Naive thymus-derived CD4-positive, alpha-beta T cell (primary cell): ENCODE measurements around the gene UTS2R. TPM values are rescaled to one million over a fixed set of nuclear protein-coding genes. Genes with fewer than 3 reads are reported as not detected.

Source experiments
- ATAC-seq: fragments of 150-1000 bp; cut with Tn5 transposase; 2 replicates; pipeline ENCODE4 v1.10.0; 2021; ENCODE audit warnings: mild to moderate bottlenecking, moderate library complexity
- CTCF ChIA-PET: fragments of 350-600 bp; sonication (Branson Sonifier 250); formaldehyde crosslinking; loops from one replicate; lab custom pipeline; 2021; ENCODE audit warnings: antibody characterized with exemption; lab: Charles Lee
- POLR2A ChIA-PET: fragments of 350-600 bp; sonication (Branson Sonifier 250); formaldehyde crosslinking; loops from one replicate; lab custom pipeline; 2021; ENCODE audit warnings: antibody characterized with exemption, inconsistent platforms; lab: Charles Lee
- DNase-seq, 9 donors: peaks; one replicate each; pipeline versions ENCODE4 v3.0.0 to v3.0.0-alpha.2; 2020 to 2022; ENCODE audit warnings: mixed read lengths in 1 of 9
- H3K27ac ChIP-seq: one replicate; pipeline ENCODE4 v1.7.0; 2013; ENCODE audit warnings: mild to moderate bottlenecking, low read depth, low read length, moderate library complexity
- H3K27me3 ChIP-seq, 2 donors: one replicate each; pipeline ENCODE4 v1.7.0; 2013; ENCODE audit warnings: low read length in 2 of 2, mild to moderate bottlenecking in 2 of 2, moderate library complexity in 2 of 2; ENCODE audit not compliant: control insufficient read depth in 2 of 2, insufficient read depth in 2 of 2
- H3K36me3 ChIP-seq, 3 experiments: 1 replicate in 2 of 3; 2 replicates in 1 of 3; pipeline ENCODE4 v1.7.0; 2013; ENCODE audit warnings: low read length in 3 of 3, mild to moderate bottlenecking in 3 of 3, moderate library complexity in 1 of 3; ENCODE audit not compliant: insufficient read depth in 3 of 3, control insufficient read depth in 2 of 3
- H3K4me1 ChIP-seq, 2 donors: one replicate each; pipeline ENCODE4 v1.7.0; 2013; ENCODE audit warnings: low read length in 2 of 2, mild to moderate bottlenecking in 2 of 2, moderate library complexity in 1 of 2; ENCODE audit not compliant: control insufficient read depth in 2 of 2, insufficient read depth in 2 of 2
- H3K4me3 ChIP-seq: 2 replicates; pipeline ENCODE4 v1.7.0; 2013; ENCODE audit warnings: mild to moderate bottlenecking, low read length
- H3K9me3 ChIP-seq, 3 experiments: 1 replicate in 2 of 3; 2 replicates in 1 of 3; pipeline ENCODE4 v1.7.0; 2013; ENCODE audit warnings: low read length in 3 of 3; ENCODE audit not compliant: control insufficient read depth in 2 of 3
- H3K27ac Mint-ChIP-seq, 9 donors: one replicate each; pipeline ENCODE4 v1.8.0; 2020 to 2022; ENCODE audit warnings: mixed read lengths in 9 of 9, mild to moderate bottlenecking in 8 of 9, moderate library complexity in 5 of 9, inconsistent platforms in 2 of 9
- H3K27me3 Mint-ChIP-seq, 5 donors: one replicate each; pipeline ENCODE4 v1.8.0; 2021 to 2022; ENCODE audit warnings: mixed read lengths in 5 of 5, mild to moderate bottlenecking in 1 of 5
- H3K36me3 Mint-ChIP-seq, 5 donors: one replicate each; pipeline ENCODE4 v1.8.0; 2020 to 2022; ENCODE audit warnings: mixed read lengths in 5 of 5, mild to moderate bottlenecking in 3 of 5, inconsistent platforms in 1 of 5
- H3K4me1 Mint-ChIP-seq, 7 donors: one replicate each; pipeline ENCODE4 v1.8.0; 2020 to 2022; ENCODE audit warnings: mixed read lengths in 7 of 7, mild to moderate bottlenecking in 3 of 7, inconsistent platforms in 1 of 7
- H3K4me3 Mint-ChIP-seq, 10 donors: one replicate each; pipeline ENCODE4 v1.8.0; 2020 to 2022; ENCODE audit warnings: mild to moderate bottlenecking in 10 of 10, mixed read lengths in 10 of 10, moderate library complexity in 6 of 10, inconsistent platforms in 2 of 10
- H3K9me3 Mint-ChIP-seq, 11 donors: one replicate each; pipeline ENCODE4 v1.8.0; 2020 to 2022; ENCODE audit warnings: mixed read lengths in 11 of 11, mild to moderate bottlenecking in 4 of 11, inconsistent platforms in 1 of 11, moderate library complexity in 1 of 11
- intact Hi-C, 2 donors: fragments of 100-400 bp; cut with micrococcal nuclease; formaldehyde crosslinking; loops; one replicate each; pipeline ENCODE4 v1.15.1; 2023
- polyA plus RNA-seq, 2 donors: library from polyadenylated mRNA; unstranded; fragments of 300-500 nt; fragmentation: Illumina TruSeq; gene quantifications; one replicate each; pipeline ENCODE4 v1.2.3, GENCODE V29; 2021
- total RNA-seq, 6 experiments: library from RNA in 5 of 6; stranded (reverse) in 5 of 6; gene quantifications; 1 replicate in 5 of 6; 2 replicates in 1 of 6; pipeline ENCODE4 v1.2.3 and lab custom pipeline; 2021 to 2026

The UTS2R gene
- not detected for total RNA-seq
- polyA plus RNA-seq = not detected
- total RNA-seq (lab: John Stamatoyannopoulos, UW) = not detected

- no peak within 1 kb of the TSS for H3K27ac Mint-ChIP-seq
- H3K27me3 ChIP-seq = peaks cover 3 to 5% of the 10 kb centered on the region in 2 donors
Observed at GRCh38 chr17:82371333-82372248, at the start of gene UTS2R. TSS of gene UTS2R (plus strand) at chr17:82371765. CDS start at chr17:82374325, 2,560 bp downstream.

GRCh38 chr17:82321947-82322466 lies 49.6 kb upstream of the UTS2R start:
- POLR2A ChIA-PET = interaction anchor here (0.7 to 5.3 kb wide), 5 partner anchors 15 to 116 kb away, joined by 3 to 34 read pairs (median 5); no protein-coding TSS in a partner anchor
- peak overlapping the region in 6 of 10 donors; percentile 6 to 63 (median 28) for H3K4me3 Mint-ChIP-seq
- no peak for DNase-seq

More at GRCh38 chr17:82371333-82372248, at the start of gene UTS2R:
- Mint-ChIP-seq H3K27me3 (peaks cover 27 to 65% (median 45%) of the 10 kb centered on the region in 5 donors), H3K4me1 (peaks cover 7 to 20% (median 17%) of the 10 kb centered on the region in 7 donors), H3K4me3 (peak within 1 kb of the TSS; percentile 75 to 89 (median 82)), H3K36me3 (no peaks in the 10 kb centered on the region), H3K9me3 (no peaks in the 10 kb centered on the region)
- Histone ChIP-seq H3K4me3 (peak within 1 kb of the TSS; percentile 31), H3K36me3 (no peaks in the 10 kb centered on the region), H3K9me3 (no peaks in the 10 kb centered on the region), H3K27ac (no peak within 1 kb of the TSS), H3K4me1 (peaks cover 0 to 7% of the 10 kb centered on the region in 2 donors)
- intact Hi-C loops = no loop called here
- ATAC-seq (no peak), DNase-seq (no peak)
- ChIA-PET POLR2A (no interaction called here), CTCF (no interaction called here)

GRCh38 chr17:82322526-82323453 lies 48.8 kb upstream of the UTS2R start:
- POLR2A ChIA-PET = interaction anchor here (0.5 to 5.3 kb wide), 6 partner anchors 10 to 117 kb away, joined by 3 to 34 read pairs (median 4); no protein-coding TSS in a partner anchor

More at GRCh38 chr17:82321947-82322466, 49.6 kb upstream of the UTS2R start:
- Histone ChIP-seq H3K27ac (peak overlapping the region; percentile 77), H3K4me3 (no peak overlapping the region), H3K36me3 (peaks cover 0 to 4% (median 0%) of the 10 kb centered on the region in 3 experiments), H3K27me3 (no peaks in the 10 kb centered on the region), H3K4me1 (peaks cover 13 to 20% of the 10 kb centered on the region in 2 donors), H3K9me3 (no peaks in the 10 kb centered on the region)
- H3K4me1 Mint-ChIP-seq = peaks cover 0 to 33% (median 16%) of the 10 kb centered on the region in 7 donors
- intact Hi-C loops = loop anchor here (1.0 to 2.0 kb wide), 8 partner anchors 20 to 292 kb away; partner anchors contain the start of gene CSNK1D (in 1 of the 2)
- peak overlapping the region in 7 of 9 donors; percentile 28 to 89 (median 76) for H3K27ac Mint-ChIP-seq
- H3K36me3 Mint-ChIP-seq = no peaks in the 10 kb centered on the region
- H3K27me3 Mint-ChIP-seq = no peaks in the 10 kb centered on the region
- CTCF ChIA-PET = interaction anchor here (0.8 to 3.4 kb wide), 6 partner anchors 21 to 91 kb away, joined by 3 to 57 read pairs (median 6); no protein-coding TSS in a partner anchor
- ATAC-seq = no peak
- no peaks in the 10 kb centered on the region for H3K9me3 Mint-ChIP-seq

GRCh38 chr17:82323514-82324234 lies 47.9 kb upstream of the UTS2R start:
- intact Hi-C loops = no loop called here
- no peak overlapping the region for H3K27ac ChIP-seq
- H3K4me3 ChIP-seq = no peak overlapping the region
- Mint-ChIP-seq H3K9me3 (no peaks in the 10 kb centered on the region), H3K27me3 (no peaks in the 10 kb centered on the region), H3K4me1 (peaks cover 0 to 29% (median 16%) of the 10 kb centered on the region in 7 donors), H3K36me3 (no peaks in the 10 kb centered on the region), H3K4me3 (peak overlapping the region in 1 of 10 donors; percentile 14), H3K27ac (peak overlapping the region in 1 of 9 donors; percentile 25)
- no peak for ATAC-seq
- no peak for DNase-seq
- ChIA-PET CTCF (interaction anchor here (0.7 to 3.4 kb wide), 2 partner anchors 23 to 213 kb away, joined by 3 to 57 read pairs; no protein-coding TSS in a partner anchor), POLR2A (interaction anchor here (1.1 to 5.3 kb wide), 3 partner anchors 10 to 31 kb away, joined by 3 to 34 read pairs (median 5); partner anchors contain the start of gene SECTM1)
- no peaks in the 10 kb centered on the region for H3K27me3 ChIP-seq
- H3K9me3 ChIP-seq = no peaks in the 10 kb centered on the region
- no peaks in the 10 kb centered on the region for H3K36me3 ChIP-seq
- peaks cover 7 to 12% of the 10 kb centered on the region in 2 donors for H3K4me1 ChIP-seq

More at GRCh38 chr17:82322526-82323453, 48.8 kb upstream of the UTS2R start:
- H3K27ac Mint-ChIP-seq = peak overlapping the region in 6 of 9 donors; percentile 22 to 89 (median 69)
- CTCF ChIA-PET = interaction anchor here (0.8 to 3.4 kb wide), 5 partner anchors 22 to 92 kb away, joined by 3 to 57 read pairs (median 7); no protein-coding TSS in a partner anchor
- H3K27me3 Mint-ChIP-seq = no peaks in the 10 kb centered on the region
- DNase-seq (no peak), ATAC-seq (no peak)
- no peaks in the 10 kb centered on the region for H3K27me3 ChIP-seq
- intact Hi-C loops = no loop called here
- no peaks in the 10 kb centered on the region for H3K36me3 ChIP-seq
- H3K36me3 Mint-ChIP-seq = no peaks in the 10 kb centered on the region
- peak overlapping the region in 1 of 10 donors; percentile 63 for H3K4me3 Mint-ChIP-seq
- peaks cover 0 to 29% (median 16%) of the 10 kb centered on the region in 7 donors for H3K4me1 Mint-ChIP-seq
- peaks cover 9 to 16% of the 10 kb centered on the region in 2 donors for H3K4me1 ChIP-seq
- no peaks in the 10 kb centered on the region for H3K9me3 ChIP-seq
- H3K27ac ChIP-seq = no peak overlapping the region
- H3K4me3 ChIP-seq = no peak overlapping the region
- H3K9me3 Mint-ChIP-seq = no peaks in the 10 kb centered on the region

- Histone ChIP-seq H3K4me1 (peaks cover 7 to 12% of the 10 kb centered on the region in 2 donors), H3K36me3 (no peaks in the 10 kb centered on the region), H3K9me3 (no peaks in the 10 kb centered on the region), H3K27ac (no peak overlapping the region), H3K4me3 (no peak overlapping the region), H3K27me3 (no peaks in the 10 kb centered on the region)
- Mint-ChIP-seq H3K4me3 (peak overlapping the region in 1 of 10 donors; percentile 7), H3K4me1 (peaks cover 0 to 29% (median 16%) of the 10 kb centered on the region in 7 donors), H3K9me3 (no peaks in the 10 kb centered on the region), H3K36me3 (no peaks in the 10 kb centered on the region), H3K27ac (peak overlapping the region in 6 of 9 donors; percentile 15 to 83 (median 69)), H3K27me3 (no peaks in the 10 kb centered on the region)
- ChIA-PET CTCF (interaction anchor here (1.2 to 1.3 kb wide), 3 partner anchors 24 to 89 kb away, joined by 3 to 4 read pairs (median 4); no protein-coding TSS in a partner anchor), POLR2A (interaction anchor here (1.6 to 5.3 kb wide), 2 partner anchors 9 to 23 kb away, joined by 5 to 34 read pairs; partner anchors contain the start of gene SECTM1)
- DNase-seq (no peak), ATAC-seq (no peak)
- intact Hi-C loops = no loop called here
Observed at GRCh38 chr17:82324566-82325285, 46.8 kb upstream of the UTS2R start.
